ENCODE data around the gene NAP1L5. TPM values are rescaled to one million over a fixed set of nuclear protein-coding genes. Genes with fewer than 3 reads are reported as not detected.

The NAP1L5 gene
- total RNA-seq, 2 donors from 2014 or later, result 5.2 to 6.6 TPM

- Histone ChIP-seq H3K27me3 (no peaks in the 10 kb centered on the region), H3K4me3 (no peak overlapping the region), H3K36me3 (peaks cover 8% of the 10 kb centered on the region), H3K4me1 (peaks cover 0 to 8% of the 10 kb centered on the region in 2 donors), H3K27ac (no peak overlapping the region), H3K9me3 (no peaks in the 10 kb centered on the region)
- DNase-seq (ENCODE audit: low spot score), result no peak
- no peak for TF ChIP-seq CTCF (IDR thresholded peaks at IDR 0.05)
Observed at GRCh38 chr4:88649716-88650115, 47.9 kb downstream of the NAP1L5 start.

- Histone ChIP-seq H3K4me3 (no peak overlapping the region), H3K4me1 (peaks cover 0 to 8% of the 10 kb centered on the region in 2 donors), H3K27ac (no peak overlapping the region), H3K27me3 (no peaks in the 10 kb centered on the region), H3K36me3 (no peaks in the 10 kb centered on the region), H3K9me3 (peaks cover 0 to 13% of the 10 kb centered on the region in 2 donors)
- no peak for TF ChIP-seq CTCF (IDR thresholded peaks at IDR 0.05)
- no peak for DNase-seq (ENCODE audit: low spot score)
Observed at GRCh38 chr4:88646528-88647280, 50.9 kb downstream of the NAP1L5 start.

- H3K9me3 ChIP-seq, result peaks cover 0 to 13% of the 10 kb centered on the region in 2 donors
- no peak overlapping the region for H3K27ac ChIP-seq
- H3K27me3 ChIP-seq, result no peaks in the 10 kb centered on the region
- no peak for TF ChIP-seq CTCF (IDR thresholded peaks at IDR 0.05)
- no peak overlapping the region for H3K4me3 ChIP-seq
- DNase-seq (ENCODE audit: low spot score), result no peak
- peaks cover 0 to 8% of the 10 kb centered on the region in 2 donors for H3K4me1 ChIP-seq
- H3K36me3 ChIP-seq, result no peaks in the 10 kb centered on the region
Observed at GRCh38 chr4:88645994-88646393, 51.6 kb downstream of the NAP1L5 start.

Other genes with a start within 250 kb of the NAP1L5 start
- 1 to 10 TPM; 1.6 to 2.3 TPM for gene HERC5, start 240.7 kb downstream of the NAP1L5 start, total RNA-seq
- 10 to 100 TPM; 51.8 to 66.4 TPM for gene PYURF, start 174.1 kb downstream of the NAP1L5 start, total RNA-seq
- gene HERC3, start 105.3 kb downstream of the NAP1L5 start, total RNA-seq, result 10 to 100 TPM; 27.4 to 36.2 TPM